NCI-H1930 (cell line): ENCODE measurements around the gene ZCWPW1.
A peak's percentile ranks its signal among the peaks of the same experiment; 100 is the strongest.

ENCODE experiments used
- DNase-seq, 2 experiments: peaks; one replicate each; lab custom pipeline; 2025; lab: John Stamatoyannopoulos, UW

ZCWPW1 gene

DNA sequence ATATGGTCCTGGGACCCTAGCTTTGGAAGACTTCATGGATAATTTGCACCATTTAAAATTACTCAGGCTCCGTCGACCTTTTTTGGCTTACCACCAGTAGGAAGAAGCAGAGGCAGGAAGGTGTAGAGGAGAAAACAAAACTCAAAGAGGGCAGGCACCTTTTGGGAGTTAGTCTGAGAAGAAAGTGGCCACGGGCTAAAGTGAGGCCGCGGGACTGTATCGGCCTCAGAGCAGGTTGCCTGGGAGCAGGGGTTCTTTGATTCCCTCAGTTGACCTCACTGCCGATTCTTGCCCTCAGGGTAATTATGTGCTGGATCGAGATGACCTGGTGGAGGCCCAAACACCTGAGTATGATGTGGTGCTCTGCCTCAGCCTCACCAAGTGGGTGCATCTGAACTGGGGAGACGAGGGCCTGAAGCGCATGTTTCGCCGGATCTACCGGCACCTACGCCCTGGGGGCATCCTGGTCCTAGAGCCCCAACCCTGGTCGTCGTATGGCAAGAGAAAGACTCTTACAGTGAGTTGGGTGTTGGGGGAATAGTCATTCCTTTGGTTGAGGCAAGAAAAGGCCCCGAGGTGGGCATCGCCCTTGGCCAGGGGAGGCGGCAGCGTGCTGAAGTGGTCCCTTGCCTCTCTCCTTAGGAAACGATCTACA, 4.2 kb upstream of the ZCWPW1 start:
- DNase-seq, result no peak

- DNase-seq, result no peak
Observed at GRCh38 chr7:100432053-100432452, 3.5 kb upstream of the ZCWPW1 start.

DNA sequence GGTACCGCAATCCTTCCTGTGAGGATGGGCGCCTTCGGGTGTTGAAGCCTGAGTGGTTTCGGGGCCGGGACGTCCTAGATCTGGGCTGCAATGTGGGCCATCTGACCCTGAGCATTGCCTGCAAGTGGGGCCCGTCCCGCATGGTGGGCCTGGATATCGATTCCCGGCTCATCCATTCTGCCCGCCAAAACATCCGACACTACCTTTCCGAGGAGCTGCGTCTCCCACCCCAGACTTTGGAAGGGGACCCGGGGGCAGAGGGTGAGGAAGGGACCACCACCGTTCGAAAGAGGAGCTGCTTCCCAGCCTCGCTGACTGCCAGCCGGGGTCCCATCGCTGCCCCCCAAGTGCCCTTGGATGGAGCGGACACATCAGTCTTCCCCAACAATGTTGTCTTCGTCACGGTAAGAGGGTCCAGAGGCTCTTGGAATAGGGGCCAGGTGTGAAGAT, 2.8 kb upstream of the ZCWPW1 start:
- no peak for DNase-seq

DNA sequence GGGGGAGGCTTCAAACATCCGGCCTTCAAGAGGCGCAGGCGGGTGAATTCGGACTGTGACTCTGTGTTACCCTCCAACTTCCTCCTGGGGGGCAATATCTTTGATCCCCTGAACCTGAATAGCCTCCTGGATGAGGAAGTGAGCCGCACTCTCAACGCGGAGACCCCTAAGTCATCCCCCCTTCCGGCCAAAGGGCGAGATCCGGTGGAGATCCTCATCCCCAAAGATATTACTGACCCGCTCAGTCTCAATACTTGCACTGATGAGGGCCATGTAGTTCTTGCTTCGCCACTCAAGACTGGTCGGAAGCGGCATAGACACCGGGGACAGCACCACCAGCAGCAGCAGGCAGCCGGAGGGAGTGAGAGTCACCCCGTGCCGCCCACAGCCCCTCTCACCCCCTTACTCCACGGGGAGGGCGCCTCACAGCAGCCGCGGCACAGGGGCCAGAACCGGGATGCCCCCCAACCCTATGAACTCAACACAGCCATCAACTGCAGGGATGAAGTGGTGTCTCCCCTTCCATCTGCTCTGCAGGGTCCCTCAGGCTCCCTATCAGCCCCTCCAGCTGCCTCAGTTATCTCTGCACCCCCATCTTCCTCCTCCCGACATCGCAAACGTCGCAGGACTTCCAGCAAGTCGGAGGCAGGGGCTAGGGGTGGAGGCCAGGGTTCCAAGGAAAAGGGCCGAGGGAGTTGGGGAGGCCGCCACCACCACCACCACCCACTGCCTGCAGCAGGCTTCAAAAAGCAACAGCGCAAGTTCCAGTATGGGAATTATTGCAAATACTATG, 2.2 kb upstream of the ZCWPW1 start:
- no peak for DNase-seq

DNA sequence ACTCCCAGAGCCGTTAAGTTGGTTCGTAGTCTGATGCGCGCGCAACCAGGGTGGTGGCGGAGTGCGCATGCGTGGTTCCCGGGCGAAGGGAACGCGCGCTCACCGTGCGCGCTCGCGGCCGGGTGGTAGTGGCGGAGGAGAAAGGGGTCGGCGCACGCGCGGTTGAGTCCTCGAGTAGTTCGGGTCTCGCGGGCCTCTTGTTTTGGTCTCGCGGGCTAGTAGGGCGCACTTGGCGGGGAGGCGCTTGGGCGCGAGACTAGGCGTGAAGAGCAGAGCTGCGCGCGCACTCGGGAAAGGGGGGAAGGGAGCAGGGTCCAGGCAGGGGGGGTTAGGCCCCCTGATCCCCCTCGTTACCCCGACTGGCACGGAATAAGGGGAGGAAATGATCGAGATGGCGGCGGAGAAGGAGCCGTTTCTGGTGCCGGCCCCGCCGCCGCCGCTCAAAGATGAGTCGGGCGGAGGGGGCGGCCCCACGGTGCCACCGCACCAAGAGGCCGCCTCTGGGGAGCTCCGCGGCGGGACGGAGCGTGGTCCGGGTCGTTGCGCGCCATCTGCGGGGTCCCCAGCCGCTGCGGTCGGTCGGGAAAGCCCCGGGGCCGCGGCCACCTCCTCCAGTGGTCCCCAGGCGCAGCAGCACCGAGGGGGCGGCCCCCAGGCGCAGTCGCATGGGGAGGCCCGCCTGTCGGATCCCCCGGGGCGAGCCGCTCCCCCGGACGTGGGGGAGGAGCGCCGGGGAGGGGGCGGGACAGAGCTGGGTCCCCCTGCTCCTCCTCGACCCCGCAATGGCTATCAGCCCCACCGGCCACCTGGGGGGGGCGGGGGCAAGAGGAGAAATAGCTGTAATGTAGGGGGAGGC, 1.4 kb upstream of the ZCWPW1 start, which contains the start of gene MEPCE:
Gene MEPCE (plus strand): TSS at position 195 of the 856 bp plus-strand sequence. CDS start 188 bp downstream, at position 383.
- DNase-seq, result peak; percentile 98 to 99

DNA sequence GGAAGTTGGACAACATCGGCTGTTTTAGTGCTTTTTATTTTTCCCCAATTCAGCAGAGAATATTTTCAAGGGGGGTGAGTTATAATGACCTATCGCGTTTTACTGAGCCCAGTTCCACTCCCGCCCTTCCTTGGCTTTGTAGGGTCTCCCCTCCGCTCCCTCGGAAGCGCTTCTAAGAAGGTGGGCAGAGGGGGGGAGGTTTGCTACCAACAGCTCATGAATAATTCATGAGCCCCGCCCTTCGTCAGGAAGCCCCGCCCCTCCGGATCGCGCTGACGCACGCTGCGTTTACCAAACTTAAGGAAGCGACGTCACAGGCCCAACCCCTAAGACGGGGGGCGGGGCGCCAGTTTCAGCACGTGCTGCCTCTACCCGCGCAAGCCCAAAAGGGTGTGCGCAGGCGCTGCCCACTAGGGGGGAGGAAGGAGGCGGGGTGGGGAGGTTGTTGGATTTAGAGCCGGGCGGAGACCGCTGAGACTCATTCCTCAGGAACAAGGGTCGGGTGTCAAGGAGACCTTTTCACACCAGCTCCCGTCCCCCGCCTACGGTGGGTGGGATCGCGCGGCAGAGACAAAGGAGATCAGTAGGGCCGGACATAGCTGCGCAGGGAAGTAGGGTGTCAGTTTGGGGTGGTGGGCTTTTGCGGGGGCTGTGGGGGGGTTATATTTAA, 599 bp upstream of the ZCWPW1 start:
- DNase-seq, result peak; percentile 100

DNA sequence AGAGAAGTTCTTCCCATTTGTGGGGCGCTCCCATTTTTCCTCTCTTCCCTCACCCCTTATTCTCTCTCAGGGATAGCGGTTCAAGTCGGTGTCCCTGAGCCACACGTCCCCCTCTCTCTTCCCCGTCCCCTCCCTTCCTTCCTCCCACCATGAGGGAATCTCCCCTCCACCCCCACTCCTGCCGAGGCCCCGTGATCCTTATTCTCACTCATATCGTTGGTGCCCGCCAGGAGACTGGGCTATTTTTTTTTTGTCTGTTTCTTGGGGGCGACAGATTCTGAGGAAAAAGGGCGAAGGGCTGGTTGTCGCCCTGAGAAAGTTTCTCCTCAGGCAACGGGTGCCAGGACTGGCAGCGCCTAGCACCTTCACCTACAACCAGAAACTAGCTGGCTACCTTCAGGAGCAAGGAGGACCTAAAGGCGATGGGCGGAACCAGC, 723 bp downstream of the ZCWPW1 start:
- DNase-seq, result no peak

DNA sequence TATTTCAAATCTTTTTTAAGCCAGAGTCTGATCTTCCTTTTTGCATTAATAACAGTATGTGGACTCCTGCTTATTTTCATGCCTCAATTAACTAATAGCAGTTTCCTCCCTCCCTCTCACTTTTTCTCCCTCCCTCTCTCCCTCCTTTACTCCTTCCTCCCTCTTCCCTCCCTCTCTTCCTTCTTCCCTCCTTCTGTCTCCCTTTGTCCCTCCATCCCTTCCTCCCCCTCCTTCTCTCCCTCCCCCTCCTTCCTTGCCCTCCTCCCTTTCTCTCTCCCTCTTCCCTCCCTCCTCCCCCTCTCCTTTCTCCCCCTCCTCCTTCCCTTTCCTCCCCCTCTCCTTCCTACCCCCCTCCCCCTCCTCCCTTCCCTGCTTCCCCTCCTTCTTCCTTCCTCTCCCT, 2.0 kb downstream of the ZCWPW1 start:
- no peak for DNase-seq

DNA sequence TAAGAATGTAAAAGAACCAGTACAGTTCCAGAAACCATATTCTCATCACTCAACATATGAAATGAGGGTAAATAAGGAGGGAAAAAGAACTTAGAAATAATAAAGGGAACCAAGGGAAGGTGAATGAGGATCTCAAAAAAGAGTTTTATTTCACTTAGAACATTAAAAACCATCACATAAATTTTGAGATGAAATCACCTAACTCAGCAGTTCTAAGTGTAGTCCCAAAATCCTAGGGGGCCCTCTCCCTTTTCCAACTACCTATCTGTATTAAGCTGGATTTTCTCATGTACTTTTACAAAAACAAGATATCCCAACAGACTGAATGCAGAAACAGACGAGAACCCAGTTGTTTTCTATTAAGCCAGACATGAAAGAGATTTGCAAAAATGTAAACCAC, 3.2 kb downstream of the ZCWPW1 start:
- DNase-seq, result no peak

GRCh38 chr7:100423315-100423714, 5.2 kb downstream of the ZCWPW1 start:
- no peak for DNase-seq

DNA sequence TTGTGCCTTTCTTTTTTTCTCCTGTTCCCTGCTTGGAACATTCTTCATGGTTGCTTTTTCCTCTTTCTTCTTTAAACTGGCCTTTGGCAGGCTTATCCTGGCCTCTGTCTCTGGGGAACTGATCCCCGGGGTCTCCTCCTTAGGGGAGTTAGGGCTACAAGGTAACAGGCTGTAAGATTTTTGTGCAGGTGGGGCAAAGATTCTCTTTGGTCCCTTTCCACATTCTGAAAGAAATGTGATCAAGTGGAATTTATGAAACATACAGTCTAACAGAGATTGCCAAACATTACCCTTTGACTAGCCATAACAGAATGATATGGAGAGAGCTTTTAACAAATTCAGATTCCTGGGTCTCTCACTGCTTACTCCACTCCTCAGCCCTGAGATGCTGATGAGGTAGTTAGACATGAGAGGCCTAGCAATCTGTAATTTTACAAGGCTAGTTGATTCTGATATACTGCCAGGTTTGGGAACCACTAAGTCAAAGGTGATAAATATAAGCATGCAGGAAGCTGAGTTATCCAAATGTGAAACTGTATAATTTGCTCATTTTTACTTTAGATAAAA, 8.8 kb downstream of the ZCWPW1 start:
- no peak for DNase-seq

DNA sequence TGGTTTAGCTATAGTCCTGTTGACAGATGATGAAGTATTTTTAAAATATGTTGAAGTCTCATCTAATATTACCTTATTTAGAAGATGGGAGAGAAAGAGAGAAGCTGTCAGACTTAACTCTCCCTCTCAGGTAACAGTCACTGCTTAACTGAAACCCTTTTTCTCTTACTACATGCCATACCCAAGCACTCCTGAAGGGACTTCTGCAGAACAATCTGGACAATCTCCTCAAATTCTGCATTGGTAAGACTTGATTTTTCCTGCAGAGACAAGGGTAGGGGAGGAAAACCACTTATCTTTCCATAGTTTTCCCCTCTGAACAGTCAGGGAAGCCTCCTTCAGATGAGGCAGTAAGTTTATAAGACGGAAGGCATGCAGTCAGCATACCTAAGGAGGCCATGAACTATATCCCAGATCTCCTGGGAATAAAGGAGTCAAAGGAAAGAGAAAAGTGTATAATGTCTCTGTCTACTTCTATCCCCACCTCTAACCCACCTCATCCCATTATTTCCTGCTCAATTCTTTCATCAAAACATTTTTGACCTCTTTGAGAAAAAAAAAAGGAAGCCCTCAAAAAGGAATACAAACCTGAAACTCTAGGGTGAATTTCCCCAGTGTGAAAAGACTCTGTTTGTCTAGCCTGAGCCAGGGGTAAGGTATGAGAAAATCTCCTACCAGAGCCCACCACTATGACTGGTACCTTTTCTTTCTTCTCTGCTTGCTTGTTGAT, 9.4 kb downstream of the ZCWPW1 start:
- DNase-seq, result no peak

DNA sequence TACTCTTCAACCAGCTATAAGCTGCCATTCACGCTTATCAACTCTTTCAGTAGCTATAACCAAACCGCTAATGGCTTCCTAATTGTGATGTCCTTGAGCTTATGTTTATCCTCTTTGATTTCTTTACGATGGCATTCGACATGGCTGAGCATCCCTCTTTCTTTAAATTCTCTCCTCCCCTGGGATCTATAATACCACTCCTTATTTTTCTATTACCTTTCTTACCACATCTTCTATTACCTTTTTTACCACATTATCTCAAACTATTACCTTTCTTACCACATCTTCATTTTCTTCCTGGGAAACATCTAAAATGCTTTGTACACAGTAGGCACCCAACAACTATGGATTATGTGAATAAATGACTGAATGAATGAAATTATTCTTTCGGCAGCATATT, 13.1 kb downstream of the ZCWPW1 start:
- no peak for DNase-seq

DNA sequence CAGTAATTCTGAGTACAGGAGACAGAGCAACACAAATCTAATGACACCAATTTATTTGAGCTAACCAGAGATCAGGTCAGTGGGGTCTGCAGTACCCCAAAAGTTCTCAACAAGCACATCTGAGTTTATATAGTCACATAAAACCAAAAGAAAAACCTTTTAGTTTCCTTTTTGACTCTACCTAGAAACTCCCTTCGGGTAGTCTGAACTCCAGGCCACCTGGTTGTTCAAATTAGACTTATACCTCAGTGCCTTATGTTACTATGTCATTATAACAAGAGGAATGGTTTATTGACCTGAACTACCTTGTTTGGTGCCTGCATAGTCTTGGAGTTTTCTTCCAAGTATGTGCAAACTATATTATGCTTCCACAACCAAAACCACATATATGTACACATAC, 14.6 kb downstream of the ZCWPW1 start:
- no peak for DNase-seq

GRCh38 chr7:100413346-100413745, 15.2 kb downstream of the ZCWPW1 start:
- no peak for DNase-seq

GRCh38 chr7:100411101-100411500, 17.4 kb downstream of the ZCWPW1 start:
- DNase-seq, result no peak

DNA sequence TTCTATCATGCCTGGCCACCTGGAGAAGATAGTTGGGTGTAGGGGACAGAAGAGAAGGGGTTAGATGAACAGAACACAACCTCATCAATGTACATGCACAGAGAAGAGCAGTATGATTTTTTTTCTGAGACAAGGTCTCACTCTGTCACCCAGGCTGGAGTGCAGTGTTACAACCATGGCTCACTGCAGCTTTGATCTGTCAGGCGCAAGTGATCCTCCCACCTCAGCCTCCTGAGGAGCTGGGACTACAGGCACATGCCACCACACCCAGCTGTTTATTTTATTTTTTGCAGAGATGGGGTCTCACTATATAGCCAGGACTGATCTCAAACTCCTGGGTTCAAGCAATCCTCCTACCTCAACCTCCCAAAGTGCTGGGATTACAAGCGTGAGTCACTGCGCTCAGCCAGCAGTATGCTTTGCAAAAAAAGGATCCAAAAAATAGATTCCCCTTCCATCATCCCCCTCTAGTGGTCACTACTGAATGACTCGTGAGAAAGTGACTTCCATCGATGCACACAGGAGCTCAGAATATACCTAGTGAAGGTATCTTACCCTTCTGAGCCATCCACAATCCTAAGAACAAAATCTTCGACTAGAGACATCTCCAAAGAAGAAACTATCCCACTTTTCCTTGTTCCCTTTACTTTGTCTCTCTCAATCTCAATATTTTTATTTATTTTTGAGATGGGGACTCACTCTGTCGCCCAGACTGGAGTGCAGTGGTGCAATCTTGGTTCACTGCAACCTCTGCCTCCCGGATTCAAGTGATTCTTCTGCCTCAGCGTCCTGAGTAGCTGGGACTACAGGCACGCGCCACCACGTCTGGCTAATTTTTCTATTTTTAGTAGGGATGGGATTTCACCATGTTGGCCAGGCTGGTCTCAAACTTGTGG, 21.0 kb downstream of the ZCWPW1 start:
- peak; percentile 26 to 43 for DNase-seq

- no peak for DNase-seq
Observed at GRCh38 chr7:100406767-100407166, 21.7 kb downstream of the ZCWPW1 start.

DNA sequence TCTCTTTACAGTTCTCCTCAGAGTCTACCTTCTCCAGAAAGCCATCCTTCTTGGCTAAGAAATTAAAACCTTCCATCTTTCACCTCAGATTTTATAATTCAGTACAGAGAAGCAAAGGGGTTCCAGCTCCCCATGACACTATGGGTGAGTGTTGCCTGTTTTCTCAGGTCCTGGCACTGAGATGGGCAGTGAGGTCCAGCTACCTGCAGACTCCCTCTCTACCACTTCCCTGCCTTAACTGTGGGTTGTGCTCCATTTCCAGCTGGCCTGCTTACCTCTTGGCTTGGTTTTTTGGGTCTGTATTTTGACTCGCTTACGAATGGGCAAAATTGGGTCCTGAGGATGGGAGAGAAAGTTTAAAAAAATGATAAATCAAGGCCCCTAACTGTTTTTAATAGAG, 26.3 kb downstream of the ZCWPW1 start:
- DNase-seq, result no peak

- DNase-seq, result no peak
Observed at GRCh38 chr7:100401811-100402210, 26.7 kb downstream of the ZCWPW1 start.
